Uterus (tissue), 4 donors: Measurements from ENCODE around the gene ESYT1. TPM values are rescaled to one million over a fixed set of nuclear protein-coding genes. Genes with fewer than 3 reads are reported as not detected.

Experiments
- DNase-seq, 2 donors: peaks; one replicate each; pipeline ENCODE4 v3.0.0-alpha.2; 2019 to 2020
- H3K27ac ChIP-seq, 2 donors: fragments of 200-600 bp; sonication (generic); 1 replicate in 1 of 2; 2 replicates in 1 of 2; pipeline ENCODE4 v1.5.1; 2016 to 2018
- H3K27me3 ChIP-seq, 2 donors: fragments of 200-600 bp; sonication (generic); one replicate each; pipeline ENCODE4 v1.5.1; 2018 to 2019; ENCODE audit warnings: control low read depth in 1 of 2
- H3K36me3 ChIP-seq, 2 donors: fragments of 200-600 bp; sonication (generic); one replicate each; pipeline ENCODE4 v1.5.1; 2019; ENCODE audit warnings: control low read depth in 1 of 2
- H3K4me1 ChIP-seq, 2 donors: fragments of 200-600 bp; sonication (generic); one replicate each; pipeline ENCODE4 v1.5.1; 2018 to 2019; ENCODE audit warnings: control low read depth in 1 of 2
- H3K4me3 ChIP-seq, 2 donors: fragments of 200-600 bp; sonication (generic); 1 replicate in 1 of 2; 2 replicates in 1 of 2; pipeline ENCODE4 v1.5.1; 2018 to 2019; ENCODE audit warnings: mild to moderate bottlenecking in 1 of 2
- H3K9me3 ChIP-seq, 2 donors: fragments of 200-600 bp; sonication (generic); one replicate each; pipeline ENCODE4 v1.5.1; 2019; ENCODE audit warnings: control low read depth in 1 of 2
- POLR2A ChIP-seq, 2 donors: fragments of 450-650 bp; IDR thresholded peaks; one replicate each; pipeline ENCODE4 v1.6.1; 2016; ENCODE audit warnings: antibody characterized with exemption in 2 of 2, mild to moderate bottlenecking in 1 of 2, moderate library complexity in 1 of 2
- intact Hi-C: fragments of 100-400 bp; cut with DNase I; formaldehyde crosslinking; loops from one replicate; pipeline ENCODE4 v1.15.1; 2023; ENCODE audit warnings: low total_unique reads
- total RNA-seq, 4 donors: library from RNA; depleted of rRNA in 3 of 4; stranded (reverse); fragments of >200 nt in 3 of 4; gene quantifications; one replicate each; pipeline versions ENCODE4 v1.1.0 to v1.2.4, GENCODE V29; 2014 to 2023
- TF ChIP-seq, protein P1 (sequence below), 4 experiments: fragments of 200-600 bp in 2 of 4; fragments of 450-650 bp in 2 of 4; sonication (generic) in 2 of 4; IDR thresholded peaks; one replicate each; pipeline ENCODE4 v1.5.1; 2016 to 2019; ENCODE audit warnings: antibody characterized with exemption in 4 of 4, mild to moderate bottlenecking in 2 of 4, moderate library complexity in 1 of 4
- donor health status: DM: yes; HTN: yes; CAD: no.

The ESYT1 gene
- total RNA-seq, 4 donors from 2014 or later = 98.4 to 203 (median 134) TPM

GRCh38 chr12:56082967-56083366 lies 45.1 kb upstream of the ESYT1 start:
- no peaks in the 10 kb centered on the region for H3K36me3 ChIP-seq
- H3K4me1 ChIP-seq = peaks cover 0 to 4% of the 10 kb centered on the region in 2 donors
- H3K9me3 ChIP-seq = no peaks in the 10 kb centered on the region
- no peak overlapping the region for H3K4me3 ChIP-seq
- H3K27me3 ChIP-seq = no peaks in the 10 kb centered on the region
- no peak overlapping the region for H3K27ac ChIP-seq
- no peak for TF ChIP-seq POLR2A (IDR thresholded peaks at IDR 0.05)
- TF ChIP-seq, protein P1, sequence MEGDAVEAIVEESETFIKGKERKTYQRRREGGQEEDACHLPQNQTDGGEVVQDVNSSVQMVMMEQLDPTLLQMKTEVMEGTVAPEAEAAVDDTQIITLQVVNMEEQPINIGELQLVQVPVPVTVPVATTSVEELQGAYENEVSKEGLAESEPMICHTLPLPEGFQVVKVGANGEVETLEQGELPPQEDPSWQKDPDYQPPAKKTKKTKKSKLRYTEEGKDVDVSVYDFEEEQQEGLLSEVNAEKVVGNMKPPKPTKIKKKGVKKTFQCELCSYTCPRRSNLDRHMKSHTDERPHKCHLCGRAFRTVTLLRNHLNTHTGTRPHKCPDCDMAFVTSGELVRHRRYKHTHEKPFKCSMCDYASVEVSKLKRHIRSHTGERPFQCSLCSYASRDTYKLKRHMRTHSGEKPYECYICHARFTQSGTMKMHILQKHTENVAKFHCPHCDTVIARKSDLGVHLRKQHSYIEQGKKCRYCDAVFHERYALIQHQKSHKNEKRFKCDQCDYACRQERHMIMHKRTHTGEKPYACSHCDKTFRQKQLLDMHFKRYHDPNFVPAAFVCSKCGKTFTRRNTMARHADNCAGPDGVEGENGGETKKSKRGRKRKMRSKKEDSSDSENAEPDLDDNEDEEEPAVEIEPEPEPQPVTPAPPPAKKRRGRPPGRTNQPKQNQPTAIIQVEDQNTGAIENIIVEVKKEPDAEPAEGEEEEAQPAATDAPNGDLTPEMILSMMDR (IDR thresholded peaks at IDR 0.05) = no peak
- intact Hi-C loops = no loop called here
- no peak for DNase-seq

- intact Hi-C loops = no loop called here
- H3K36me3 ChIP-seq = no peaks in the 10 kb centered on the region
- no peaks in the 10 kb centered on the region for H3K27me3 ChIP-seq
- no peak for DNase-seq
- H3K9me3 ChIP-seq = no peaks in the 10 kb centered on the region
- H3K4me1 ChIP-seq = peaks cover 0 to 3% of the 10 kb centered on the region in 2 donors
- H3K27ac ChIP-seq = no peak overlapping the region
- H3K4me3 ChIP-seq = no peak overlapping the region
- TF ChIP-seq POLR2A (IDR thresholded peaks at IDR 0.05) = no peak
- TF ChIP-seq, protein P1 (IDR thresholded peaks at IDR 0.05) = no peak
Measured at GRCh38 chr12:56084958-56085543, 43.0 kb upstream of the ESYT1 start.

DNA sequence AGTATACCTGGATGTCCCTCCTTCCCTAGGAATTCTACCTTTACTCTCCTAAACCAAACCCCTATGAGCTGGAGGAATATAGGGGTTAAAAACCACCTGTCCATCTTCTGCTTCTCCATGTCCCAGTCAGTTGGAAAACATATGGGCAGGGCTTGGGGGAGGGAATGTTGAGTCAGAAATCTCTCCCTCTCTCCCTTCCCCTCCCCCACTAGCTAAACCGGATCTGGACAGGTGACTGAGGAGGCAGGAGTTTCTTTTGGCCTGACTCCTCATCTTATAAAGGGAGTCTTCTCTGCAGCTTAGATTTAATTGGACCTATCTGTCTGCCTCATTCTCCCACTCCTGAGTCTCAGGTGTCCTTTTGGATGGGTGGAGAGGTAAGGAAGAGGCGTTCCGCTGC lies 42.0 kb upstream of the ESYT1 start:
- Histone ChIP-seq H3K27me3 (no peaks in the 10 kb centered on the region), H3K9me3 (no peaks in the 10 kb centered on the region), H3K36me3 (no peaks in the 10 kb centered on the region), H3K4me3 (no peak overlapping the region), H3K27ac (no peak overlapping the region), H3K4me1 (no peaks in the 10 kb centered on the region)
- no peak for DNase-seq
- no peak for TF ChIP-seq POLR2A (IDR thresholded peaks at IDR 0.05)
- TF ChIP-seq, protein P1 (IDR thresholded peaks at IDR 0.05) = no peak
- intact Hi-C loops = no loop called here

- TF ChIP-seq POLR2A (IDR thresholded peaks at IDR 0.05) = no peak
- TF ChIP-seq, protein P1 (IDR thresholded peaks at IDR 0.05) = no peak
- H3K4me1 ChIP-seq = no peaks in the 10 kb centered on the region
Measured at GRCh38 chr12:56086608-56087007, 41.5 kb upstream of the ESYT1 start.

DNA sequence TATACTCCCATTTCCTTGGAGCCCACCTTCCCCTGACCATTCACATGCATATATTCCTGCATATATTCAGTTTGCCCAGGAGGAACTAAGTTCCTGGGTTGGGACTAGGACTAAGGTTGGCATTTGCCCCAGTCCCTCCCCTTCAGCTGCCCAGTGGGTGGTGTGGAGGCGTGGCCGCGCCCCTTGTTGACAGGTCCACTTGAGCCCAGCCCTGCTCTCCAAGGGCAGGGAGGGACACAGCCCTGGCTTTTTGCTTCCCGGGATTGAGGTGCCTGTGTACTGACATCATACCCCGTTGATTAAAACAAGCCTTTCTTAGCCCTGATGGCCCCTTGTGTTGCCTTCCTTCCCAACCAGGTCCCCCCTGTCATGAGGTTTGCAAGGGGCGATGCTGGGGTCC lies 40.8 kb upstream of the ESYT1 start:
- Histone ChIP-seq H3K36me3 (no peaks in the 10 kb centered on the region), H3K9me3 (no peaks in the 10 kb centered on the region), H3K27ac (no peak overlapping the region), H3K4me3 (no peak overlapping the region), H3K27me3 (no peaks in the 10 kb centered on the region), H3K4me1 (no peaks in the 10 kb centered on the region)
- no peak for TF ChIP-seq POLR2A (IDR thresholded peaks at IDR 0.05)
- TF ChIP-seq, protein P1 (IDR thresholded peaks at IDR 0.05) = no peak
- intact Hi-C loops = no loop called here
- DNase-seq = no peak

More at GRCh38 chr12:56086608-56087007, 41.5 kb upstream of the ESYT1 start:
- no peak overlapping the region for H3K4me3 ChIP-seq
- H3K9me3 ChIP-seq = no peaks in the 10 kb centered on the region
- intact Hi-C loops = no loop called here
- no peak overlapping the region for H3K27ac ChIP-seq
- DNase-seq = no peak
- H3K27me3 ChIP-seq = no peaks in the 10 kb centered on the region
- H3K36me3 ChIP-seq = no peaks in the 10 kb centered on the region
